ENCODE measurements around the gene MSI2.

DNA sequence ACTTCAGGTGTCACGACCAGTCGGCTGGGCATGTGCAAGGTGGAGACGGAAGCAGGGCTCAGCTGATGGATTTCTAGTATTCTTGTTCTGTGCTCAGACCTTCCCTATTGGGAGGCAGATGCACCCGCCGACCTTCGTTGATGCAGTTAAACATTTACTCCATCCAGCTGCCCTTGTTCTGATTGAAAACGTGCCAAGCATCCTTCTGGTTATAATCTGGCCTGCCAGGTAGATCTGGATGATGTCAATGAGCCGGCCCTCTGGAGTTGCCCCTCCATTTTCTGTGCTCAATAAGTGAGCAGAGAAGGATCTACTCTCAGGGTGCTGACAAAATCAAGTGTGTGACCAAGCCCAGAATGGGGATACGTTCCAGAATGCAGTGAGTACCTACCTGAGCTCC, 450.4 kb downstream of the MSI2 start:
- no peak for TF ChIP-seq ZNF274 (IDR thresholded peaks at IDR 0.05; ENCODE audit: low read depth, low read length)
- no peak for TF ChIP-seq YY1 (IDR thresholded peaks at IDR 0.05; ENCODE audit: insufficient read depth, insufficient read length)
